ENCODE data around the gene ZFP14.
"Not testable (repeated sequence)": the region's sequence is repeated elsewhere in the genome, so short reads cannot be mapped to it uniquely, and the experiment has no call there.

The ZFP14 gene

GRCh38 chr19:36310416-36310990 lies 68.5 kb downstream of the ZFP14 start:
- not testable (repeated sequence) for H3K4me1 Mint-ChIP-seq; H3K9me3 Mint-ChIP-seq; H3K27me3 Mint-ChIP-seq; DNase-seq; H3K27ac Mint-ChIP-seq; H3K4me3 Mint-ChIP-seq; H3K36me3 Mint-ChIP-seq; ATAC-seq (replicated peaks)

GRCh38 chr19:36309759-36310158 lies 69.2 kb downstream of the ZFP14 start:
- not testable (repeated sequence) for H3K4me1 Mint-ChIP-seq, DNase-seq, H3K36me3 Mint-ChIP-seq, H3K27me3 Mint-ChIP-seq, H3K9me3 Mint-ChIP-seq, H3K27ac Mint-ChIP-seq
- peak overlapping the region in 1 of 2 donors; percentile 21 for H3K4me3 Mint-ChIP-seq
- ATAC-seq (replicated peaks), result peak in 1 of 2 donors; percentile 38

- not testable (repeated sequence) for H3K4me1 Mint-ChIP-seq; H3K9me3 Mint-ChIP-seq; H3K27me3 Mint-ChIP-seq; H3K27ac Mint-ChIP-seq; DNase-seq; H3K36me3 Mint-ChIP-seq; ATAC-seq (replicated peaks)
- peak overlapping the region in 1 of 2 donors; percentile 21 for H3K4me3 Mint-ChIP-seq
Measured at GRCh38 chr19:36309309-36309708, 69.7 kb downstream of the ZFP14 start.

- not testable (repeated sequence) for H3K4me1 Mint-ChIP-seq; H3K27me3 Mint-ChIP-seq; H3K9me3 Mint-ChIP-seq; H3K4me3 Mint-ChIP-seq; H3K27ac Mint-ChIP-seq; ATAC-seq (replicated peaks); H3K36me3 Mint-ChIP-seq; DNase-seq
Measured at GRCh38 chr19:36292317-36292716, 86.7 kb downstream of the ZFP14 start.

Measured in stimulated activated naive B cell treated with anti-CD40 and anti-IgM and Interleukin-4, amounts not matched to agents 10 μg/mL and 1 μg/mL and 100 μg/mL, for 72 hours (primary cell).